ENCODE data around the gene ZDHHC3. TPM values are rescaled to one million over a fixed set of nuclear protein-coding genes. Genes with fewer than 3 reads are reported as not detected.

ZDHHC3 gene
- total and polyA plus RNA-seq, 2 donors (not counting 1 experiment from before 2014, with no cell fraction given), result 37.2 to 52.6 TPM

- H3K9me3 ChIP-seq (ENCODE audit: control extremely low read depth in 1 of 3, control insufficient read depth in 2 of 3, insufficient read depth in 1 of 3, low read length in 2 of 3), result no peaks in the 10 kb centered on the region
- Mint-ChIP-seq H3K27me3 (no peaks in the 10 kb centered on the region), H3K27ac (no peak overlapping the region), H3K4me1 (no peaks in the 10 kb centered on the region), H3K4me3 (no peak overlapping the region), H3K9me3 (ENCODE audit: insufficient read depth) (no peaks in the 10 kb centered on the region)
- no peaks in the 10 kb centered on the region for H3K79me2 ChIP-seq (ENCODE audit: control insufficient read depth, insufficient read depth, low read length)
- no peak overlapping the region for H3K27ac ChIP-seq (ENCODE audit: low read length in 2 of 2)
- H3K4me3 ChIP-seq (ENCODE audit: control extremely low read depth in 1 of 5, extremely low read depth in 1 of 5, insufficient read depth in 1 of 5, low read depth in 2 of 5, low read length in 4 of 5), result no peak overlapping the region
- intact Hi-C loops (cut with micrococcal nuclease), result no loop called here
- DNase-seq (no peak), ATAC-seq (ENCODE audit: low read depth) (no peak)
- POLR2A ChIA-PET, result no interaction called here
- WGBS (ENCODE audit: insufficient coverage), result 98% methylated on average over 8 of the region's 12 CpGs
- CTCF ChIA-PET, result interaction anchor here (0.5 kb wide), 1 partner anchor 638 kb away, joined by 3 read pairs; no protein-coding TSS in a partner anchor
- H3K4me1 ChIP-seq (ENCODE audit: control insufficient read depth in 2 of 2, insufficient read depth in 2 of 2, low read length in 2 of 2), result no peaks in the 10 kb centered on the region
- no peak overlapping the region for H3K9ac ChIP-seq (ENCODE audit: low read length)
- TF ChIP-seq EZH2 (IDR thresholded peaks at IDR 0.05; ENCODE audit: borderline replicate concordance, insufficient read depth, low read depth, low read length, poor library complexity, severe bottlenecking), result no peak
- TF ChIP-seq, protein P1, sequence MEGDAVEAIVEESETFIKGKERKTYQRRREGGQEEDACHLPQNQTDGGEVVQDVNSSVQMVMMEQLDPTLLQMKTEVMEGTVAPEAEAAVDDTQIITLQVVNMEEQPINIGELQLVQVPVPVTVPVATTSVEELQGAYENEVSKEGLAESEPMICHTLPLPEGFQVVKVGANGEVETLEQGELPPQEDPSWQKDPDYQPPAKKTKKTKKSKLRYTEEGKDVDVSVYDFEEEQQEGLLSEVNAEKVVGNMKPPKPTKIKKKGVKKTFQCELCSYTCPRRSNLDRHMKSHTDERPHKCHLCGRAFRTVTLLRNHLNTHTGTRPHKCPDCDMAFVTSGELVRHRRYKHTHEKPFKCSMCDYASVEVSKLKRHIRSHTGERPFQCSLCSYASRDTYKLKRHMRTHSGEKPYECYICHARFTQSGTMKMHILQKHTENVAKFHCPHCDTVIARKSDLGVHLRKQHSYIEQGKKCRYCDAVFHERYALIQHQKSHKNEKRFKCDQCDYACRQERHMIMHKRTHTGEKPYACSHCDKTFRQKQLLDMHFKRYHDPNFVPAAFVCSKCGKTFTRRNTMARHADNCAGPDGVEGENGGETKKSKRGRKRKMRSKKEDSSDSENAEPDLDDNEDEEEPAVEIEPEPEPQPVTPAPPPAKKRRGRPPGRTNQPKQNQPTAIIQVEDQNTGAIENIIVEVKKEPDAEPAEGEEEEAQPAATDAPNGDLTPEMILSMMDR (IDR thresholded peaks at IDR 0.05), result no peak
- H3K27me3 ChIP-seq (replicated peaks in 1 of 4; ENCODE audit: control extremely low read depth in 1 of 4, control insufficient read depth in 3 of 4, insufficient read depth in 4 of 4, low read length in 3 of 4), result peaks cover 0 to 10% (median 4%) of the 10 kb centered on the region in 4 experiments
- H3K36me3 ChIP-seq (replicated peaks in 1 of 2; ENCODE audit: control extremely low read depth in 1 of 2, control insufficient read depth in 1 of 2, extremely low read depth in 1 of 2, insufficient read depth in 2 of 2, low read length in 1 of 2), result no peaks in the 10 kb centered on the region
- no peak overlapping the region for H2AFZ ChIP-seq (ENCODE audit: insufficient read depth, low read depth, low read length, poor library complexity, severe bottlenecking)
- no peak overlapping the region for H3K4me2 ChIP-seq (replicated peaks; ENCODE audit: low read depth, low read length, poor library complexity, severe bottlenecking)
- H4K20me1 ChIP-seq (ENCODE audit: control insufficient read depth, insufficient read depth, low read length, poor library complexity, severe bottlenecking), result no peaks in the 10 kb centered on the region
Measured at GRCh38 chr3:45021524-45022297, 45.7 kb upstream of the ZDHHC3 start.

DNA sequence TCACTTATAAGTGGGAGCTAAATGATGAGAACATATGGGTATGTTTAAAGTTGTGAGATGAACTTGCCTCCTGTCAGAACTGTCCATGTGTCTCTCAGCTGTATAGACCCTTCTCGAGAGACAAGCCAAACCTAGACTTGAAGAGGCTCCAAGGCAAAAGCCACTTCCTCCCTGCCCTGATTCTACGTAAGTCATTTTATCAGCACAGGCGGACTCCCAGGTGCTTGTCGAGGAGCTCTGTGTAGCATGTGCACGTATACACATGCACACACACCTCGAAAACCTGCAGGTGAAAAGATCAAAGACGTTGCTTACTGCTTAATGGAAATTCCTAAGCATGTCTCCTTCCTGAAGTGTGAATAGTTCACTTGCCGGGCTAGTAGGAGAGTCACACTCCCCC lies 44.6 kb upstream of the ZDHHC3 start:
- H3K27ac Mint-ChIP-seq, result no peak overlapping the region
- H3K9me3 Mint-ChIP-seq (ENCODE audit: insufficient read depth), result no peaks in the 10 kb centered on the region
- H3K9ac ChIP-seq (ENCODE audit: low read length), result no peak overlapping the region
- ChIA-PET CTCF (interaction anchor here (1.1 kb wide), 1 partner anchor 9 kb away, joined by 3 read pairs; no protein-coding TSS in a partner anchor), POLR2A (no interaction called here)
- H3K4me1 ChIP-seq (ENCODE audit: control insufficient read depth in 2 of 2, insufficient read depth in 2 of 2, low read length in 2 of 2), result no peaks in the 10 kb centered on the region
- DNase-seq (no peak), ATAC-seq (ENCODE audit: low read depth) (no peak)
- intact Hi-C loops (cut with micrococcal nuclease), result no loop called here
- no peaks in the 10 kb centered on the region for H4K20me1 ChIP-seq (ENCODE audit: control insufficient read depth, insufficient read depth, low read length, poor library complexity, severe bottlenecking)
- no peak for TF ChIP-seq EZH2 (IDR thresholded peaks at IDR 0.05; ENCODE audit: borderline replicate concordance, insufficient read depth, low read depth, low read length, poor library complexity, severe bottlenecking)
- TF ChIP-seq, protein P1 (IDR thresholded peaks at IDR 0.05), result no peak
- no peaks in the 10 kb centered on the region for H3K9me3 ChIP-seq (ENCODE audit: control extremely low read depth in 1 of 3, control insufficient read depth in 2 of 3, insufficient read depth in 1 of 3, low read length in 2 of 3)
- no peak overlapping the region for H3K4me2 ChIP-seq (replicated peaks; ENCODE audit: low read depth, low read length, poor library complexity, severe bottlenecking)
- no peaks in the 10 kb centered on the region for H3K27me3 Mint-ChIP-seq
- no peaks in the 10 kb centered on the region for H3K36me3 ChIP-seq (replicated peaks in 1 of 2; ENCODE audit: control extremely low read depth in 1 of 2, control insufficient read depth in 1 of 2, extremely low read depth in 1 of 2, insufficient read depth in 2 of 2, low read length in 1 of 2)
- 62% methylated on average over 8 of the region's 8 CpGs for WGBS (ENCODE audit: insufficient coverage)
- no peak overlapping the region for H2AFZ ChIP-seq (ENCODE audit: insufficient read depth, low read depth, low read length, poor library complexity, severe bottlenecking)
- no peaks in the 10 kb centered on the region for H3K79me2 ChIP-seq (ENCODE audit: control insufficient read depth, insufficient read depth, low read length)
- no peaks in the 10 kb centered on the region for H3K27me3 ChIP-seq (replicated peaks in 1 of 4; ENCODE audit: control extremely low read depth in 1 of 4, control insufficient read depth in 3 of 4, insufficient read depth in 4 of 4, low read length in 3 of 4)
- no peak overlapping the region for H3K27ac ChIP-seq (ENCODE audit: low read length in 2 of 2)
- no peak overlapping the region for H3K4me3 ChIP-seq (ENCODE audit: control extremely low read depth in 1 of 5, extremely low read depth in 1 of 5, insufficient read depth in 1 of 5, low read depth in 2 of 5, low read length in 4 of 5)
- H3K4me1 Mint-ChIP-seq, result no peaks in the 10 kb centered on the region
- no peak overlapping the region for H3K4me3 Mint-ChIP-seq
